HuH-7.5 (cell line): ENCODE results near the gene APOBEC3A.
"Not testable (repeated sequence)": the region's sequence is repeated elsewhere in the genome, so short reads cannot be mapped to it uniquely, and the experiment has no call there.

ENCODE experiments used
- DNase-seq: peaks from one replicate; pipeline ENCODE4 v3.0.0; 2011; ENCODE audit warnings: low spot score

APOBEC3A gene

GRCh38 chr22:38943201-38943600, 14.2 kb upstream of the APOBEC3A start:
- no peak for DNase-seq

DNA sequence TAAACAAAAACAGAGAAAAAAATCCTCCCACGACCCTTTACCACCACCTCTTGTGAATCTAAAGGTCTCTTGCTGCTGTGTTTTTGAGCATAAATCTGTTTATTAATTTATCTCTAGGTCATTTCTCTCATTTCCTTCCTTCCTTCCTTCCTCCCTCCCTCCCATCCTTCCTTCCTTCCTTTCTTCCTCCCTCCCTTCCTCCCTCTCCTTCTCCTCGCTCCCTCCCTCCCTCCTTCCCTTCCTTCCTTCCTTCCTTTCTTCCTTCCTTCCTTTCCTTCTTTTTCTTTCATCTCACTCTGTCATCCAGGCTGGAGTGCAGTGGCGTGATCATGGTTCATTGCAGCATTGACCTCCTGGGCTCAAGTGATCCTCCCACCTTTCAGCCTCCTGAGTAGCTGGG, 13.5 kb upstream of the APOBEC3A start:
- no peak for DNase-seq

DNA sequence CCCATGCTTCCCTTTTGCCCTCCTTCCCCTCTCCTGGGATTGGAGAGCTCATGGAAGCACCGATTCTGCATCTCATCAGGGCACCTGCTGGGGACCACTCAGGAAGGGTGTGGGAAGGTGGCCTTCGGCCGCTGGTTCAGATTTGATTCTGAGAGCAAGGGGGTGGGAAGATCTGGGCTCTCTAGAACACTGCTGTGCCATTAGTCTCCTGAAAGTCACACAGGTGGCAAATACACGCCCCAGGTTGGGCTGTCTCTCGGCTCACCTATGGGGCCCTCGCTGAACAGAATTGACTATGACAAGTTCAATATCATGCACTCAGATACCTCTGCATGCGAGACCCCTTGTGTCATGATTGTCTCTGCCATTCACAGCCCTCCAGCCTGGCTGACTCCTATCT, 12.8 kb upstream of the APOBEC3A start:
- no peak for DNase-seq

- not testable (repeated sequence) for DNase-seq
Observed at GRCh38 chr22:38945706-38946338, 11.6 kb upstream of the APOBEC3A start.

DNA sequence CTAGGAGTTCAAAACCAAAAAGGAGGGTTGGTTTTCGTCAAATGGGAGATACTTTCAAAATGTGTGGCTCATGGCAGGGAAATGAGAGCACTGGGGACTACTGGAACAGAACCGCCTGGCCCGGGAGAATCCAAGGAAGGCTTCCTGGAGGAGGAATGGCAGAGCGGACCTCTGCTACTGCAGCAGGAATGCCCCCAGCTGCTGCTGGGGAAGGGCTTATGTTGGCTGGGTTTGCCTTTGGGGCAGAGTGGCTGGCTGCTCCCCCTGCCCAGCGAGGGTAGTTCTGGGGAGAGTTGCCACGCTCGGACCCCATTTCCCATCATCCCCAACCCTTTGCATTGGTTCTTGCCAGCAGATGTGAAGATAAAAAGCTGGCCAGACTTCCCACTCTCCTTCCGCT, 10.6 kb upstream of the APOBEC3A start:
- no peak for DNase-seq

- no peak for DNase-seq
Observed at GRCh38 chr22:38947321-38948140, 9.9 kb upstream of the APOBEC3A start.

DNA sequence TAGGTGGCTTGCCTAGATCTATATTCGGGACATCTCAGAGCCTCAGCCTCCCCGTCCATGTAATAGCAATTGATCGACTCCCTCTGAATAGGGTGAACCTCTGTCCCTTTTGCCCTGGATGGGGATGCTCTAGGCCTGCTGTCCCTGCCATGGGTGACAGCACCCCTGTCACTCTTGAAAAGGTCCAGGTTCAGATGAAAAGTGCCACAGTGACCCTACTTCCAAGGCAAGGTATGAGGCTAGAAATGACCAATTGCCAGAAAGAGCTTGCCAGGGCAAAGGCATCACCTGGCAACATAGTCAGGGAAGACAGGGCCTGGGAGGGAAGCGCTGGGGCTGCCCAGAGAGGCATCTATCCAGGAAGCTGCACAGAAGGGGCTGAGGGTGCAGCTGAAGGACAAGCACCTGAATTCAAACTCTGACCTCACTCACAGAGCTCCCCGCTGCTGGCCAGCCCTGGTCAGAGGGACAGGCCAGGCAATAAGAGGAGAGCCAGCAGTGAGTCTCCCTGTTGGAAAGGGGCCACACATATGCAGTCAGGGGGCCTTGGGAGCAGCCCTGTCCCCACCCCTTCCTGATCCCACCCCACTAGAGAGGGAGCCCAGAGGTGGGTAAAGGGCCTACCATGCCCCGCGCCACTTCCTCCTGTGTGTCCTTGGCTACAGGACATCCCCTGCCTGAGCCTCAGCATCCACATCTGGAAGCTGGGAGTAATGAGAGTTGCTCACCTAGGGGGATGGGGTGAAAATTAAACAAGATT, 9.0 kb upstream of the APOBEC3A start:
- DNase-seq = no peak

GRCh38 chr22:38949889-38950405, 7.5 kb upstream of the APOBEC3A start:
- no peak for DNase-seq

- DNase-seq = no peak
Observed at GRCh38 chr22:38950527-38951295, 6.7 kb upstream of the APOBEC3A start.

GRCh38 chr22:38951734-38952133, 5.7 kb upstream of the APOBEC3A start:
- no peak for DNase-seq

GRCh38 chr22:38952281-38952993, 5.0 kb upstream of the APOBEC3A start:
- DNase-seq = no peak

DNA sequence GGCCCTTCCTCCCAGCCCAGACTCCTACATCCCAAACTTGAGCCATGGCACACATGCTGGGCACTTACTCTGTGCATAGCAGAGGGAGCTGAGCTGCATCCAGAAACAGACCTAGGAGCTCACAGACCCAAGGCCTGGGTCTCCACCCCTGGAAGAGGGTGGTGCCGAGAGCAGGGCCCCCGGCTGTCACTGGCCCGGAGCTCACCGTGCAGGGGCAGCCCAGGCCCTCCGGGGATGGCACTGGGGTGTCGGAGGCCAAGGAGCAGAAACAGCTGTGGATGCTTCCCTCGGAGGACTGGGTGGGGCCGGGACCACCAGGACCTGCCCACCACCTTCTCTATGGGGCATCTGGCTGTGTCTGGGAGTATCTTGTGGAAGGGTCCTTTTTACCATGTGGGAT, 4.3 kb upstream of the APOBEC3A start:
- no peak for DNase-seq

DNA sequence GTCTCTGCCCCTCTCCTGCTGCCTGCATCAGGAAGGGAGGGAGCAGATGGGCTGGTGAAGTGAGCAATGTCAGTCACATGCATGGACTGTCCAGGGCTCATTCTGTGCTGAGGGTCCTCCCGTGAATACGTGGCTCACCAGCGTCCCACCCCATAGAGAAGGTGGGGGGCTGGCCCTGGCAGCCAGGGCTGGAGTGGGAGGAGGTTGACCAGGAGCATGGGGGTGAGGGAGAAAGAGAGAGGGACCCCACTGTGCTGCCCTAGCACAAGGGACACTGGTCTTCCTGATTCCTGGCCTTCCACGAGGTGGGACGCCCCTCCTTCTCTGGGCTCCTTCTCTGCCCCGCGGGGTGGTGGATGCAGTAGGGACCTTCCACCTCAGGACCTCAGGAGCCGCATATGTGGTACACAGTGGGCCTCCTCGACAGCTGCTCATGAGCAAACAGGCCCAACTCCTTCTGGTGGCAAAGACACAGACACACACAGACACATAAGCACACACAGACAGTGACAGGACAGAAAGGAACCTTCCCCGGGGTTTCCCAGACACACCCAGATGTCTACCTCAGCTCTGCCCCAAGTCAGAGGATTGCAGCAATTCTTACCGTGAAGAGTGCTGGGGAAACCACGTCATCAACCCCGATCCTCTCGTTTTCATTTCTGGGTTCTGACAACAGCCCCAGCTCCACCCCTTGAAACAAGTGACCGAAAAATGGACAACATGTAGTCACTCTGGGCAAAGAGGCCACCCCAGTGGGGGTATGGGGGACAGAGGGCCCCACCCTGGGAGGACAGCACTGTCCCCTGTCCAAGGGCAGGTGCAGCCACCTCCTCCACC, 3.6 kb upstream of the APOBEC3A start:
- no peak for DNase-seq

GRCh38 chr22:38954414-38955043, 2.9 kb upstream of the APOBEC3A start:
- DNase-seq = no peak

DNA sequence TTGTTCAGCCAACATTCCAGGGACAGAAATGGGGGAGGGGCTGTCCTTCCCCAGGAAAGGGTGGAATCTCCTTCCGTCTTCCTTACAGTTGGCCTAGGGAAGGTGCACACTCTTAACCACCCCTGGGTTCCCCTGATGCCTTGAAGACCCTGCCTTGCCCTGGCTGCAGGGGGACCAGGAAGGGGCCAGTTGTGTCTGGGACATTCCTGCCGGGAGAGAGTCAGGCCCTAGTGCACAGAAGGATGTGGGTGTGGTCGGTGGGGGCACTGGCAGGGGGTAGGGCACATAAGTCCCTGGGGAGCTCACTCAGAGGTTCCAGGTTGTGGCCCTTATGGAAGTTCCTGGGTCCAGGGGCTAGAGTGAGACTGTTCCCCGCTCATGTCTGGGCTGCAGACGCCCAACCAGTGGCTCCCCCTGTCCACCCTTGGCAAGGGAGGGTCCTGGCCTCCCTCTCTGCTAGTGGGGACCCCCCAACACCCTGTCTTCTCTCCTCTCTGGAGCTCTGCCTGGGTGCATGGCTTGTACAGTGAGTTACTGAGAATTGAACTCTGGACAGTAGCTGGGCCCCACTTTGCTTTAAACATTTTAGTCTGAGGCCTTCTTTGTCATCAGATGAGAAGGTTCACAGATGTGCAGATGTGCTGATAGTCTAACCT, 2.0 kb upstream of the APOBEC3A start:
- DNase-seq = no peak

GRCh38 chr22:38955926-38956325, 1.5 kb upstream of the APOBEC3A start:
- DNase-seq = no peak

GRCh38 chr22:38956551-38956950, 858 bp upstream of the APOBEC3A start:
- no peak for DNase-seq

DNA sequence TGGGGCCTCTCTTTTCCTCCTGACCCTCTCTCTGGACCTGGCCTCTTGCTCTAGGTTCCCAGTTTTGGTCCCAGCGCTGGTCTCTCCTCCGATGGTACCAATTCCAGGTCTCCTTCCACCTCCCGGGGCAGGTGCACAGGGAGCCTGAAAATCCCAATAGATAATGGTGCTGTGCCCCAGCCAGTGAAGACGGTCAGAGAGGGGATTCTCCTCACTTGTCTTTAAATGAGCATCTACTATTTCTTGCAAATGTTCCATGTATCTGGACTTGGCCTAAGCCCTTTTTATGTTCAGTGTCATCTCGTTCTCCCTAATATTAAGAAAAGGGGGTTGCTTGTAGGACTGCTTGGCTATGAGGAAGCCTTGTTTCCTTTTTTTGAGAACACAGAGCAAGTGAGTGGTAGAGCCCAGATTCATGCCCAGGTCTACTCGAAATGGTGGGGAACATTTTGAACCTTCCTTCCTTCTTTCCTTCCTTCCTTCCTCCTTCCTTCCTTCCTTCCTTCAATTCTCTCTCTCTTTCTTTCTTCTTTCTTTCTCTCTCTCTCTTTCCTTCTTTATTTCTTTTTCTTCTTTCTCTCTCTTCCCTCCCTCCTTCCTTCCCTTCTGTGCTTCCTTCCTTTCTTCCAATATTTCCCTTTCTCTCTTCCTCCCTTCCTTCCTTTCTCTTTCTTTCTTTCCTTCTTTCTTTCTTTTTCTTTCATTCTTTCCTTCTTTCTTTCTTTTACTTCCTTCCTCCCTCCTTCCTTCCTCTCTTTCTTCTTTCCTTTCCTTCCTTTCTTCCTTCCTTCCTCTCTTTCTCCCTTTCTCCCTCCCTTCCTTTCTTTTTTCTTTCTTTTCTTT, 620 bp downstream of the APOBEC3A start:
- no peak for DNase-seq

DNA sequence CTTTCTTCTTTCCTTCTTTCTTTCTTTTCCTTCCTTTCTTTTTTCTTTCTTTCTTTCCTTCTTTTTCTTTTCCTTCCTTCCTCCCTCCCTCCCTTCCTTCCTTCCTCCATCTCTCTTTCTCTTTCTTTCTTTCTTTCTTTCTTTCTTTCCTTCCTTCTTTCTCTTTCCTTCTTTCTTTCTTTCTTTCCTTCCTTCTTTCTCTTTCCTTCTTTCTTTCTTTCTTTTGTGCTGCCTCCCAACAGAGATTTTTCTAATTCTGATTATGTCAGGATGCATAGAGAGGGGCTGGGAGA, 1.2 kb downstream of the APOBEC3A start:
- not testable (repeated sequence) for DNase-seq
